ENCODE data around the gene ADGRB3. TPM values are rescaled to one million over a fixed set of nuclear protein-coding genes. Genes with fewer than 3 reads are reported as not detected.

The ADGRB3 gene
- total RNA-seq, 3 donors from 2014 or later = 1.1 to 2.3 (median 1.2) TPM

DNA sequence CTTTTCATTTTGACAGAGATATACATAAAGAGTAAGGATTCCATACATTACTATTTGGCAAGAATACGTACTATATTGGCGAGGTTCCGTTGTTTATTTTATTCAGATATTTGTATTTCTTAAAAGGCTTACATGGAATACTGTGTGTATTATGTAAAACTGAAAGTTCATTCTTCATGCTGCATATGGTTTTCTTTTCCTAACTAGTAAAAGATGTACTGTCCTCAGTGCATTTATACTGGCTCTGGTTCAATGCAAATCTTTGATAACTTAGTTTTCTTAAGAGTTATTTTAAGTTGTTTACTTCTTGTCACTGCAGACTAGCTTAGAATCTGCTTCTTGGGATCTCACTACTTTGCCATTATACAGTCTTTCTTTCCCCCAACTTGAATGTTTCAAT, 42.0 kb downstream of the ADGRB3 start:
- no peak for DNase-seq (ENCODE audit: low spot score in 2 of 2)
- H3K4me1 ChIP-seq = no peaks in the 10 kb centered on the region
- TF ChIP-seq POLR2A (IDR thresholded peaks at IDR 0.05) (no peak), POLR2AphosphoS5 (IDR thresholded peaks at IDR 0.05) (no peak)
- TF ChIP-seq, protein P1, sequence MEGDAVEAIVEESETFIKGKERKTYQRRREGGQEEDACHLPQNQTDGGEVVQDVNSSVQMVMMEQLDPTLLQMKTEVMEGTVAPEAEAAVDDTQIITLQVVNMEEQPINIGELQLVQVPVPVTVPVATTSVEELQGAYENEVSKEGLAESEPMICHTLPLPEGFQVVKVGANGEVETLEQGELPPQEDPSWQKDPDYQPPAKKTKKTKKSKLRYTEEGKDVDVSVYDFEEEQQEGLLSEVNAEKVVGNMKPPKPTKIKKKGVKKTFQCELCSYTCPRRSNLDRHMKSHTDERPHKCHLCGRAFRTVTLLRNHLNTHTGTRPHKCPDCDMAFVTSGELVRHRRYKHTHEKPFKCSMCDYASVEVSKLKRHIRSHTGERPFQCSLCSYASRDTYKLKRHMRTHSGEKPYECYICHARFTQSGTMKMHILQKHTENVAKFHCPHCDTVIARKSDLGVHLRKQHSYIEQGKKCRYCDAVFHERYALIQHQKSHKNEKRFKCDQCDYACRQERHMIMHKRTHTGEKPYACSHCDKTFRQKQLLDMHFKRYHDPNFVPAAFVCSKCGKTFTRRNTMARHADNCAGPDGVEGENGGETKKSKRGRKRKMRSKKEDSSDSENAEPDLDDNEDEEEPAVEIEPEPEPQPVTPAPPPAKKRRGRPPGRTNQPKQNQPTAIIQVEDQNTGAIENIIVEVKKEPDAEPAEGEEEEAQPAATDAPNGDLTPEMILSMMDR (IDR thresholded peaks at IDR 0.05) = no peak
- H3K27ac ChIP-seq = no peak overlapping the region
- H3K4me3 ChIP-seq = no peak overlapping the region
- H3K27me3 ChIP-seq = no peaks in the 10 kb centered on the region
- no peaks in the 10 kb centered on the region for H3K9me3 ChIP-seq
- H3K36me3 ChIP-seq = no peaks in the 10 kb centered on the region
- intact Hi-C loops (cut with DNase I; ENCODE audit: low total_unique reads) = no loop called here

DNA sequence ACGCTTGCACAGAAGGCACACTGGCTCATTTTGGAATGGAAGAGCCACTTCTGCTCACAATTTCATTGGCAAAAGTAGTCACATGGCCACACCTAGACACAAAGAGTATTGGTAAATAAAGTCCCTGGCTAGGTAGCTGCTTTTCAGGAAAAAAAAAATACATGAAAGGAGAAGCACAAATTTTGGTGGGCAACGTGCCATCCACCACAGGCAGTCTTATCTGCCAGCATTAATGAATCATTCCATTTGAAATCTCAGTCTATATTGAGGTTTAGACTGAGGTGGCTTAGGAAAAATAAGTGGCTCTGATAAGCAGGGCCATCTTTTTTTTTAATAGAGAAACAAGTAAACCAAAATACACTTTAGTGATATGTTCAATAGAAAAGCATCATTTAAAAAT, 44.3 kb downstream of the ADGRB3 start:
- Histone ChIP-seq H3K9me3 (no peaks in the 10 kb centered on the region), H3K27me3 (no peaks in the 10 kb centered on the region), H3K27ac (no peak overlapping the region), H3K36me3 (no peaks in the 10 kb centered on the region), H3K4me3 (no peak overlapping the region), H3K4me1 (no peaks in the 10 kb centered on the region)
- intact Hi-C loops (cut with DNase I; ENCODE audit: low total_unique reads) = no loop called here
- no peak for TF ChIP-seq POLR2AphosphoS5 (IDR thresholded peaks at IDR 0.05)
- TF ChIP-seq POLR2A (IDR thresholded peaks at IDR 0.05) = no peak
- TF ChIP-seq, protein P1 (IDR thresholded peaks at IDR 0.05) = no peak
- DNase-seq (ENCODE audit: low spot score in 2 of 2) = no peak

DNA sequence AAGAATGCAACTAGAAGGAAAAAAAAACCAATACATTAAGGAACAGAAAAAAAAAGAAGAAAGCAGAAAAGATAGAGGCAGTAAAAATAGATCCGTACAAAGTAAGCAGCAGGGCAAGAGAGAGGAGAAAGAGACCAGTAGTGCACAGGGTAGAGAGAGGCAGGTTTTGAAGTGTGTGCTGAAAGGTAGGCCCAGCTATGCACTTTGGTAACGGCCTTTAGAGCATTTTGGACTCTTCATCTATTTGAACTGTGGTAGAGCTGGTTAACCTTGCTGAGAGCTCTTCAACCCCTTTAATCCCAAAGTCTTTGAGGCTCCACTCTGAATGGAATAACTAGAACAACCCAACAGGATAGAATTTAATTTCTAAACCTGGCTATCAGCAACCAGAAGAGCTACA, 45.2 kb downstream of the ADGRB3 start:
- intact Hi-C loops (cut with DNase I; ENCODE audit: low total_unique reads) = no loop called here
- Histone ChIP-seq H3K4me1 (no peaks in the 10 kb centered on the region), H3K36me3 (no peaks in the 10 kb centered on the region), H3K4me3 (no peak overlapping the region), H3K27me3 (no peaks in the 10 kb centered on the region), H3K27ac (no peak overlapping the region), H3K9me3 (no peaks in the 10 kb centered on the region)
- TF ChIP-seq, protein P1 (IDR thresholded peaks at IDR 0.05) = no peak
- TF ChIP-seq POLR2A (IDR thresholded peaks at IDR 0.05) = no peak
- TF ChIP-seq POLR2AphosphoS5 (IDR thresholded peaks at IDR 0.05) = no peak
- no peak for DNase-seq (ENCODE audit: low spot score in 2 of 2)

DNA sequence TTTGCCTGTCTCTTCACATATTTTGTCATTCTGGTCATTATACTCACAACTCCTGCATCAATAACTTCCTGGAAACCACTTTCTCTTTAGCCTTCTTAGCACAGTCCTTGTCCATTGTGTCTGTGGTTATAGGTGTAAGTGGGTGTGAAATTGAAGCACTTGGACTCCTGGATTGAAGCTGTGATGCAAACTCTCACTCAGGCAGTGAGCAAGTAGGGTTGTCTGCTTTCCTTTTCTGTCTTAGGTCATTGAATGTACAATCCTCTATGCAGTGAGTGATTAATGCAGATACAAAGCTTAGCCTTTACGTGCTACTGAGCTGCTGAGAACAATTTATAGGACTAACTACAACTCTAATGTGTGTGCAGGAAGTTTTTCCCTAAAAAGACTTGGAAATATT, 54.8 kb downstream of the ADGRB3 start:
- H3K36me3 ChIP-seq = no peaks in the 10 kb centered on the region
- DNase-seq (ENCODE audit: low spot score in 2 of 2) = no peak
- TF ChIP-seq POLR2AphosphoS5 (IDR thresholded peaks at IDR 0.05) = no peak
- no peak for TF ChIP-seq POLR2A (IDR thresholded peaks at IDR 0.05)
- TF ChIP-seq, protein P1 (IDR thresholded peaks at IDR 0.05) = no peak

DNA sequence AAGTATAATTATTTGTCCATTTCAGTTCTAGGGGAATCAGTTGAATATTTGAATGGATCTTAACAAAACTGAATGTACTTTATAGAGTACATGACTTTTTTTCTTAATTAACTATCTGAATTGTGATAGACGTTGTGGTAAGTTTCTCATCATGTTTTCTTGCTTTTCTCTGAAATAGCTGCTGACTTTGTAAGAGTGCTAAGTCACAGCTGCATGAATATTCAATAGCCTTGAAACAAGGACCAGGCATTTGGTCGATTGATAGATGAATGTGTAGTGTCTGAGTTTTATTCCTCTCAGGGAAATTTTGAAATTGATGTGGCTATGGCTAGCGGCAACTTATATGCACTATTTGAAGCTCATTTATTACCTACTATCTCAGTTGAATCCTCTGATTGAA, 56.0 kb downstream of the ADGRB3 start:
- TF ChIP-seq, protein P1 (IDR thresholded peaks at IDR 0.05) = no peak
- TF ChIP-seq POLR2AphosphoS5 (IDR thresholded peaks at IDR 0.05) (no peak), POLR2A (IDR thresholded peaks at IDR 0.05) (no peak)
- Histone ChIP-seq H3K27me3 (no peaks in the 10 kb centered on the region), H3K4me1 (no peaks in the 10 kb centered on the region), H3K36me3 (no peaks in the 10 kb centered on the region), H3K4me3 (no peak overlapping the region), H3K9me3 (no peaks in the 10 kb centered on the region), H3K27ac (no peak overlapping the region)
- intact Hi-C loops (cut with DNase I; ENCODE audit: low total_unique reads) = no loop called here
- DNase-seq (ENCODE audit: low spot score in 2 of 2) = no peak

More for the DNA sequence above, 54.8 kb downstream of the ADGRB3 start:
- intact Hi-C loops (cut with DNase I; ENCODE audit: low total_unique reads) = no loop called here
- Histone ChIP-seq H3K27me3 (no peaks in the 10 kb centered on the region), H3K27ac (no peak overlapping the region), H3K4me1 (no peaks in the 10 kb centered on the region), H3K9me3 (no peaks in the 10 kb centered on the region), H3K4me3 (no peak overlapping the region)

Measured in breast epithelium (tissue), 4 donors.